ENCODE data around the gene POLR1D. TPM values are rescaled to one million over a fixed set of nuclear protein-coding genes. Genes with fewer than 3 reads are reported as not detected.
A peak's percentile ranks its signal among the peaks of the same experiment; 100 is the strongest.

POLR1D gene
- polyA plus RNA-seq, 1 donor, result 165 TPM

DNA sequence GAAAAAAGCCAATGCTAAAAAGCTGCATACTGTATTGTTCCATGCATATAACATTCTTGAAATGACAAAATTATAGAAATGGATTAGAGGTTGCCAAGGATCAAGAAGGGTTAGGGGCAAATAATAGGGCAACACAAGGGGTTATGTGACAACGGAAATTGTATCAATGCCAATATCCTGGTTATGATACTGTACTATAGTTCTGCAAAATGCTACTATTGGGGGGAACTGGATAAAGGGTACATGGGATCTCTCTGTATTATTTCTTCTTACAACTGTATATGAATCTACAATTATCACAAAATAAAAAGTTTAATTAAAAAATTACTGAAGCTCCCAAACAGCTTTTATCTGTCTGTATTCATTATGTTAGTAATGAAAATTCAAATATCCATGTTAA, 33.3 kb upstream of the POLR1D start:
- no CpG with 5 or more reads among the region's 1 CpG for WGBS (ENCODE audit: insufficient coverage, low lambda C conversion rate)
- Histone ChIP-seq H3K27ac (ENCODE audit: low read length) (no peak overlapping the region), H3K4me1 (ENCODE audit: control insufficient read depth, insufficient read depth, low read length) (no peaks in the 10 kb centered on the region), H3K27me3 (ENCODE audit: control insufficient read depth, insufficient read depth, low read length) (no peaks in the 10 kb centered on the region), H3K9me3 (ENCODE audit: control insufficient read depth, low read depth, low read length) (no peaks in the 10 kb centered on the region), H3K36me3 (ENCODE audit: control insufficient read depth, insufficient read depth, low read length) (no peaks in the 10 kb centered on the region), H3K4me3 (ENCODE audit: low read length) (no peak overlapping the region)
- no peak for DNase-seq

DNA sequence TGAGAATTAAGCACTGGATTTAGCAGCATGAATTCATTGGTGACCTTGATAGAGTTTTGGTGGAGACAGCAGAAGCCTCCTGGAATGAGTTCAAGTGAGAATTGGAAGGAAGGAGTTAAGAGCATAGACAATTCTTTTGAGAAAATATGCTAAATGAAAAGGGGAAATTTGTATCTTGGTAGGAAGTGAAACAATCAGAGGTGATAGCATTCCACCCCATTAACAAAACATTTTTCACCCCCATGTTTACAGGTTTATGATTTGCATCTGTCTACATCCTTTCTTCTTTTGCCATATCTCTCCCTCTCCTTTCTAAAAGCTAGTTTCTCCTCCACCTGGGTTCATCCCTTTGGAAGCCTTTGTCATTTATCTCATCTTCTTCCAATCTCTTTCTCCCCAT, 28.8 kb upstream of the POLR1D start:
- no peak for DNase-seq
- H3K9me3 ChIP-seq (ENCODE audit: control insufficient read depth, low read depth, low read length), result no peaks in the 10 kb centered on the region
- H3K4me3 ChIP-seq (ENCODE audit: low read length), result no peak overlapping the region
- H3K36me3 ChIP-seq (ENCODE audit: control insufficient read depth, insufficient read depth, low read length), result no peaks in the 10 kb centered on the region
- H3K4me1 ChIP-seq (ENCODE audit: control insufficient read depth, insufficient read depth, low read length), result peaks cover 8% of the 10 kb centered on the region
- H3K27ac ChIP-seq (ENCODE audit: low read length), result no peak overlapping the region
- H3K27me3 ChIP-seq (ENCODE audit: control insufficient read depth, insufficient read depth, low read length), result no peaks in the 10 kb centered on the region

DNA sequence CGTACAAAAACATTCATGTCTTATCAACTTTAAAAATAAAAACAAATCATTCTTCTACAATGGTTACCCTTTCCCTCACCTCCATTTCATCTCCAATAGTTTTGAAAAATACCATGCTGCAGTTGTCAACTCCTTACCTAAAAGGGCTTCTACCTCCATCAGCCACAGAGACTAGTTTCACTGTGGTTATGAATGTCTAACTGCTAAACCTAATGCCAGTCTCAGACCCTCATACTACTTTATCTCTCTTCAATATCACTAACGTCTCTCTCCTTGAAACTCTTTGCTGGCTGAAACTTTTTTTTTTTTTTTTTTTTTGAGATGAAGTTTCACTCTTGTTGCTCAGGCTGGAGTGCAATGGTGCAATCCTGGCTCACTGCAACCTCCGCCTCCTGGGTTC, 28.4 kb upstream of the POLR1D start:
- no peaks in the 10 kb centered on the region for H3K27me3 ChIP-seq (ENCODE audit: control insufficient read depth, insufficient read depth, low read length)
- WGBS (ENCODE audit: insufficient coverage, low lambda C conversion rate), result 71% methylated on average over 1 of the region's 3 CpGs
- H3K4me3 ChIP-seq (ENCODE audit: low read length), result no peak overlapping the region
- no peak for DNase-seq
- H3K4me1 ChIP-seq (ENCODE audit: control insufficient read depth, insufficient read depth, low read length), result peaks cover 8% of the 10 kb centered on the region
- H3K9me3 ChIP-seq (ENCODE audit: control insufficient read depth, low read depth, low read length), result no peaks in the 10 kb centered on the region
- H3K36me3 ChIP-seq (ENCODE audit: control insufficient read depth, insufficient read depth, low read length), result no peaks in the 10 kb centered on the region
- H3K27ac ChIP-seq (ENCODE audit: low read length), result no peak overlapping the region

DNA sequence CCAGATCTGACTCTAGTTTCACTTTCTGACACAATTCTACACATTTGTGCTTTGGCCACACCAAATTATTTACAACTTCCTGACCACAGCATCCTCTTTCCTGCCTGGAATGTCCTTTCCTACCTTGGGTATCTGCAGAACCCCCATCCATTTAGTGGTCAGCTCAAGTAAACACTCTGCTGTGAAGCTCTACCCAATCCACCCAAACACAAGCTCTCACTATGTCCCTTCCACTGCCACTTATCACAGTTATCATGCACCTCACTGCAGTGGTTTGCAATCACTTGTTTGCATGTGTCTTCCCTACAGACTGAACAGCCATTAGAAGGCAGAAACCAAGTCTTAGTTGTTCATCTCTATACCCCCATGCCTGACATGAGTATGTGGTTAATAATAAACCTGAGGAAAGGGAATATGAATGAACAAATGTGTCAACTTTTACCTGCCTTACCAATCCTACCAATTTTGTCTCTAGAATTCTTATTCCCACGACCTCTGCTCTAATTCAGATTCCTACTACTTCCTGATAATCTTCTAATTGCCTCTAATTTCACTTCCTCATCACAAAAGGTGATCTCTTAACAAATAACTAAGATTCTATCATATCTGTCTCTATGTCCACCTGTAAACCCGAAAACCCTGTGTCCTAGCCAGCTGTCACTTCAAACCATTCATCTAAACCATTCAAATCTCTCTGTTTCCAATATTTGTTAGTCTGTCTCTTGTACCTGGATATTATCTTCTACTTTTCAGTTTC, 26.5 kb upstream of the POLR1D start:
- Histone ChIP-seq H3K4me1 (ENCODE audit: control insufficient read depth, insufficient read depth, low read length) (peaks cover 8% of the 10 kb centered on the region), H3K27ac (ENCODE audit: low read length) (no peak overlapping the region), H3K4me3 (ENCODE audit: low read length) (no peak overlapping the region), H3K9me3 (ENCODE audit: control insufficient read depth, low read depth, low read length) (no peaks in the 10 kb centered on the region), H3K36me3 (ENCODE audit: control insufficient read depth, insufficient read depth, low read length) (no peaks in the 10 kb centered on the region), H3K27me3 (ENCODE audit: control insufficient read depth, insufficient read depth, low read length) (no peaks in the 10 kb centered on the region)
- 48% methylated on average over 2 of the region's 2 CpGs for WGBS (ENCODE audit: insufficient coverage, low lambda C conversion rate)
- DNase-seq, result no peak

DNA sequence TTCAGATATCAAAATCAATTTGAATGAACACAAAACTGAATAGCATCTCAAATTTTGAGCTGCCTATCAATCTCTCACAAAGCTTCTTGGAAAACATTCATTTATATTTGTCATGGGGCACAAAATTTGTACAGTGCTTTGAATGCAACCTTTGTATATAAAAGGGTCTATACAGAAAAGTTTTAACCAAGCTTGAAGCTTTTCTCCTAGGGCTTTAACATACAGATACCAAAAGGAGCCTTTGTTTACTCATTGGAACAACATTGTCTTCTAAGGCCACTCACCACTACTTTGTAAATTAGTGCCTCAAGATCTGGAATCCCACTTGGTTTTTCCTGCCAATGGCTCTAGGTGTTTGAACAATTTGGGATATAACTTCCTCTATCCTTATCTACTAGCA, 22.6 kb upstream of the POLR1D start:
- Histone ChIP-seq H3K36me3 (ENCODE audit: control insufficient read depth, insufficient read depth, low read length) (no peaks in the 10 kb centered on the region), H3K4me1 (ENCODE audit: control insufficient read depth, insufficient read depth, low read length) (peaks cover 8% of the 10 kb centered on the region), H3K4me3 (ENCODE audit: low read length) (no peak overlapping the region), H3K9me3 (ENCODE audit: control insufficient read depth, low read depth, low read length) (no peaks in the 10 kb centered on the region), H3K27me3 (ENCODE audit: control insufficient read depth, insufficient read depth, low read length) (no peaks in the 10 kb centered on the region), H3K27ac (ENCODE audit: low read length) (no peak overlapping the region)
- DNase-seq, result no peak

DNA sequence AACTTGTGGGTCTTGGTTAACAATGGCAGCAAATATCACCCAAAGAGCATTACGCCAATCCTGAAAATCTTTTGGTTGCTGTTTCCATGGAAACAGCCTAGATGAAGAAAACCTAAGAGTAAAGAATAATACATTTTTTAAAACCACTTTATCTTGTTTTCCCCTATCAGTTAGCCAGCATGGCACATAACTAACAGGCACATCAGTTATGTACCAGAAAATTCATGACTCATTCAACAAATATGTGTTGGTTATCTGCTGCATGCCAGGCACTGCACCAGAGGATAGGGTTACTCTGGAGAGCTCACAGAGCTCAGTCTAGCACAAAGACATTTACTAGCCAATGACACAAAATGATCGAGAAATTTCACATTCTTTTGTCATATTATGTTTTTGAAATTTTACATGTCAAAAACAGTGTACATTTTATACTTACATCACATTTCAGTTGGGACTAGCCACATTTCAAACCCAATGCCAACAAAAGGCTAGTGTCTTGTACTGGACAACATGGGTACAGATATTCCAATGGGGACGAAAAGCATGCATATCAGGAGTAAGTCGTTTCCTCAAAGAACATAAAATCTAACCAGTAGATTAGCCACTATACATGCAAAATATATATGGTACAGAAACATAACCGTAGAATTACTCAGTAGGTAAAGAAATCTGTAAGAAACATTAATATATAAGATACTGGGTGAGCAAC, 21.7 kb upstream of the POLR1D start:
- 92% methylated on average over 2 of the region's 5 CpGs for WGBS (ENCODE audit: insufficient coverage, low lambda C conversion rate)
- no peaks in the 10 kb centered on the region for H3K36me3 ChIP-seq (ENCODE audit: control insufficient read depth, insufficient read depth, low read length)
- no peaks in the 10 kb centered on the region for H3K27me3 ChIP-seq (ENCODE audit: control insufficient read depth, insufficient read depth, low read length)
- H3K4me1 ChIP-seq (ENCODE audit: control insufficient read depth, insufficient read depth, low read length), result peaks cover 7% of the 10 kb centered on the region
- no peak for DNase-seq
- no peak overlapping the region for H3K4me3 ChIP-seq (ENCODE audit: low read length)
- no peak overlapping the region for H3K27ac ChIP-seq (ENCODE audit: low read length)
- no peaks in the 10 kb centered on the region for H3K9me3 ChIP-seq (ENCODE audit: control insufficient read depth, low read depth, low read length)

DNA sequence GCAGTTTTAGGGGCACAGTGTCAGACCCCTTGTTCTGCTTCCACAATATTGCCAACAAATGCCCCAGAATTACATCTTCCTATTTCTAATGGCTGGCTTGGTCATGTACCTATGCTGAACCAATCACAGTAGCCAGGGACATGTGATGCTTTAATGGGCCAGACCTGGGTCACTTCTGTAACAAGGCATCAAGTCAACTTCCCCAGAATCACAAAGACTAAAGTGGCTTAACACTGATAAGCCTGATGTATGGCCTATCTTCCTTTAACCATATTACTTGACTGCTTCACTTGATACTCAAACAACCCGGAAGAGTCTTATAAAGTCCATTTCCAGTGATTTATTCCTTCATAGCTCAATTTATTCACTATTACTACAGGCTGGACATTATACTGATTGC, 21.0 kb upstream of the POLR1D start:
- Histone ChIP-seq H3K4me1 (ENCODE audit: control insufficient read depth, insufficient read depth, low read length) (peaks cover 6% of the 10 kb centered on the region), H3K4me3 (ENCODE audit: low read length) (no peak overlapping the region), H3K27me3 (ENCODE audit: control insufficient read depth, insufficient read depth, low read length) (no peaks in the 10 kb centered on the region), H3K27ac (ENCODE audit: low read length) (no peak overlapping the region), H3K9me3 (ENCODE audit: control insufficient read depth, low read depth, low read length) (no peaks in the 10 kb centered on the region), H3K36me3 (ENCODE audit: control insufficient read depth, insufficient read depth, low read length) (no peaks in the 10 kb centered on the region)
- no CpG with 5 or more reads among the region's 1 CpG for WGBS (ENCODE audit: insufficient coverage, low lambda C conversion rate)
- DNase-seq, result no peak

DNA sequence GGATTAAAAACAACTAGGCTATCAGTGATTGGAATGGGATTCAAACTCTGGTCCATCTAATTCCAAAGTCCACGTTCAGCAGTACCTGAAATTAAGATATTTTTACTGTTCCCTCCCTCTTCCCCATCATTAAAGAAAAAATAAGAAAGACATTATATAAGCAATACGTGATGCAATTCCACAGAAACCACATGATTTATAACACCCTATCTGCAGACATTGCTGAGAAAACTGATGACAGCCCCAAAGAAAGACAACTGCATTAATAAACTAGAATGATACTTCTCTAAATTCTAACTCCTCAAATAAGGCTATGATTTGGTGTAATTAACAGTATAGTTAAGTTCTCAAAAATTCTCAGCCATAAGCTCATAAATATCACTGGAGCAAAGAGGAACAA, 20.5 kb upstream of the POLR1D start:
- no peaks in the 10 kb centered on the region for H3K27me3 ChIP-seq (ENCODE audit: control insufficient read depth, insufficient read depth, low read length)
- H3K36me3 ChIP-seq (ENCODE audit: control insufficient read depth, insufficient read depth, low read length), result no peaks in the 10 kb centered on the region
- no peak for DNase-seq
- no peak overlapping the region for H3K27ac ChIP-seq (ENCODE audit: low read length)
- WGBS (ENCODE audit: insufficient coverage, low lambda C conversion rate), result no CpG with 5 or more reads among the region's 2 CpGs
- no peak overlapping the region for H3K4me3 ChIP-seq (ENCODE audit: low read length)
- peaks cover 8% of the 10 kb centered on the region for H3K4me1 ChIP-seq (ENCODE audit: control insufficient read depth, insufficient read depth, low read length)
- no peaks in the 10 kb centered on the region for H3K9me3 ChIP-seq (ENCODE audit: control insufficient read depth, low read depth, low read length)

DNA sequence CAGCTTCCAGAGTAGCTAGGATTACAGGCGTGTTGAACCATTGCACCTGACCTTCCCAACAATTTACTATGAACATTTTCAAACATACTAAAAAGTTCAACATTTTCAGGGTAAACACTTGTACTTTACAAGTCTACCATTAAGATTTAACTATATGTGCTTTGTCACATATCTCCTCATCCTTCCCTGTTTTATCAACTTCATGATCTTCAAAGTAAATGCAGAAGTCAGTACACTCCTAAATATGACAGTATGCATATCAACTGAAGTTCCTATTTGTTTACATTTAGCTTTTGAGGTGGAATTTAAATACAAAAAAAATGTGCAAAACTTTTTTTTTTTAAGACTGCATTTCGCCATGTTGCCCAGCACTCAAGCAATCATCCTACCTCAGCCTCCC, 19.9 kb upstream of the POLR1D start:
- WGBS (ENCODE audit: insufficient coverage, low lambda C conversion rate), result no CpG with 5 or more reads among the region's 2 CpGs
- H3K27me3 ChIP-seq (ENCODE audit: control insufficient read depth, insufficient read depth, low read length), result no peaks in the 10 kb centered on the region
- H3K27ac ChIP-seq (ENCODE audit: low read length), result no peak overlapping the region
- no peaks in the 10 kb centered on the region for H3K9me3 ChIP-seq (ENCODE audit: control insufficient read depth, low read depth, low read length)
- no peak overlapping the region for H3K4me3 ChIP-seq (ENCODE audit: low read length)
- no peak for DNase-seq
- no peaks in the 10 kb centered on the region for H3K36me3 ChIP-seq (ENCODE audit: control insufficient read depth, insufficient read depth, low read length)
- peaks cover 8% of the 10 kb centered on the region for H3K4me1 ChIP-seq (ENCODE audit: control insufficient read depth, insufficient read depth, low read length)

DNA sequence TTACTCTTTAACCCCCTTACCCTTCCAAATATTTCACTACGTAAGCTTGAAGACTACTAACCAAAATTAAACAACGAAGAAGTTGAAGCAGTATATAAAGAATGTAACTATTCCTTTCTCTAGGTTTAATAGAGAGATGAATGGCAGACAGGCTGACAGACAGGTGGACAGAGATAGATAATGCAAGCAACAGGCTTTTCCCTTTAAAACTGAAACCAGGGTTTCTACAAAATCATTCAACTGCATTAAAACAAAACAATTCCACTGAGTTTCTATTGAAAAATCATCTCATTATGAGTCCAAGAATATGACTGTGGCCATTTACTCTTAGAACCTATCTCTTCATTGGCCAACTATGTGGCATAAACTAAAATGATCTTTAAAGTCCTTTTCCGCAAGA, 16.6 kb upstream of the POLR1D start:
- peak in 1 of 2 donors; percentile 34 for DNase-seq
- Histone ChIP-seq H3K9me3 (ENCODE audit: control insufficient read depth, low read depth, low read length) (no peaks in the 10 kb centered on the region), H3K27me3 (ENCODE audit: control insufficient read depth, insufficient read depth, low read length) (no peaks in the 10 kb centered on the region), H3K36me3 (ENCODE audit: control insufficient read depth, insufficient read depth, low read length) (no peaks in the 10 kb centered on the region), H3K4me3 (ENCODE audit: low read length) (no peak overlapping the region), H3K4me1 (ENCODE audit: control insufficient read depth, insufficient read depth, low read length) (peaks cover 13% of the 10 kb centered on the region), H3K27ac (ENCODE audit: low read length) (peak overlapping the region; percentile 57)
- WGBS (ENCODE audit: insufficient coverage, low lambda C conversion rate), result no CpG with 5 or more reads among the region's 3 CpGs

All from large intestine (tissue), 3 donors.